Activated naive CD4-positive, alpha-beta T cell treated with anti-CD3 and anti-CD28 coated beads for 36 hours (primary cell): ENCODE results near the gene IQCM. TPM values are rescaled to one million over a fixed set of nuclear protein-coding genes. Genes with fewer than 3 reads are reported as not detected.

ENCODE experiments used
- CTCF ChIA-PET: fragments of 350-600 bp; sonication (Branson Sonifier 250); formaldehyde crosslinking; loops from one replicate; lab custom pipeline; 2021; ENCODE audit warnings: antibody characterized with exemption; lab: Charles Lee
- DNase-seq: peaks from one replicate; pipeline ENCODE4 v3.0.0-alpha.2; 2020
- H3K27ac Mint-ChIP-seq: one replicate; pipeline ENCODE4 v1.8.0; 2021; ENCODE audit warnings: mild to moderate bottlenecking, mixed read lengths
- H3K27me3 Mint-ChIP-seq: one replicate; pipeline ENCODE4 v1.8.0; 2021; ENCODE audit warnings: low read depth, mixed read lengths
- H3K36me3 Mint-ChIP-seq: one replicate; pipeline ENCODE4 v1.8.0; 2021; ENCODE audit warnings: low read depth, mixed read lengths
- H3K4me1 Mint-ChIP-seq: one replicate; pipeline ENCODE4 v1.8.0; 2021; ENCODE audit warnings: low read depth, mixed read lengths
- H3K4me3 Mint-ChIP-seq: one replicate; pipeline ENCODE4 v1.8.0; 2021; ENCODE audit warnings: mild to moderate bottlenecking, moderate library complexity, mixed read lengths
- H3K9me3 Mint-ChIP-seq: one replicate; pipeline ENCODE4 v1.8.0; 2021; ENCODE audit warnings: mixed read lengths
- intact Hi-C: fragments of 100-400 bp; cut with micrococcal nuclease; formaldehyde crosslinking; loops from one replicate; pipeline ENCODE4 v1.15.1; 2023
- total RNA-seq, 2 experiments: library from RNA; stranded (reverse); gene quantifications; one replicate each; pipeline ENCODE4 v1.2.3, GENCODE V29; 2021

The IQCM gene
- total RNA-seq, 2 experiments from 2014 or later = not detected

- Mint-ChIP-seq H3K27me3 (no peaks in the 10 kb centered on the region), H3K27ac (no peak overlapping the region), H3K4me3 (no peak overlapping the region), H3K36me3 (no peaks in the 10 kb centered on the region), H3K4me1 (no peaks in the 10 kb centered on the region), H3K9me3 (peaks cover 14% of the 10 kb centered on the region)
- no peak for DNase-seq
- intact Hi-C loops = no loop called here
- CTCF ChIA-PET = no interaction called here
Measured at GRCh38 chr4:149466446-149466845, 349.2 kb downstream of the IQCM start.

- no peak overlapping the region for H3K27ac Mint-ChIP-seq
- H3K27me3 Mint-ChIP-seq = no peaks in the 10 kb centered on the region
- H3K4me1 Mint-ChIP-seq = no peaks in the 10 kb centered on the region
- no peaks in the 10 kb centered on the region for H3K36me3 Mint-ChIP-seq
- H3K4me3 Mint-ChIP-seq = no peak overlapping the region
- DNase-seq = no peak
- H3K9me3 Mint-ChIP-seq = peaks cover 14% of the 10 kb centered on the region
- intact Hi-C loops = no loop called here
- CTCF ChIA-PET = no interaction called here
Measured at GRCh38 chr4:149465955-149466354, 349.7 kb downstream of the IQCM start.

- Mint-ChIP-seq H3K4me1 (no peaks in the 10 kb centered on the region), H3K27ac (no peak overlapping the region), H3K27me3 (no peaks in the 10 kb centered on the region), H3K4me3 (no peak overlapping the region), H3K9me3 (no peaks in the 10 kb centered on the region), H3K36me3 (no peaks in the 10 kb centered on the region)
- intact Hi-C loops = no loop called here
- DNase-seq = no peak
- CTCF ChIA-PET = no interaction called here
Measured at GRCh38 chr4:149443537-149443936, 372.1 kb downstream of the IQCM start.

- Mint-ChIP-seq H3K9me3 (no peaks in the 10 kb centered on the region), H3K27ac (no peak overlapping the region), H3K27me3 (no peaks in the 10 kb centered on the region), H3K36me3 (no peaks in the 10 kb centered on the region), H3K4me1 (no peaks in the 10 kb centered on the region), H3K4me3 (no peak overlapping the region)
- CTCF ChIA-PET = no interaction called here
- intact Hi-C loops = no loop called here
- DNase-seq = no peak
Measured at GRCh38 chr4:149441338-149441737, 374.3 kb downstream of the IQCM start.

DNA sequence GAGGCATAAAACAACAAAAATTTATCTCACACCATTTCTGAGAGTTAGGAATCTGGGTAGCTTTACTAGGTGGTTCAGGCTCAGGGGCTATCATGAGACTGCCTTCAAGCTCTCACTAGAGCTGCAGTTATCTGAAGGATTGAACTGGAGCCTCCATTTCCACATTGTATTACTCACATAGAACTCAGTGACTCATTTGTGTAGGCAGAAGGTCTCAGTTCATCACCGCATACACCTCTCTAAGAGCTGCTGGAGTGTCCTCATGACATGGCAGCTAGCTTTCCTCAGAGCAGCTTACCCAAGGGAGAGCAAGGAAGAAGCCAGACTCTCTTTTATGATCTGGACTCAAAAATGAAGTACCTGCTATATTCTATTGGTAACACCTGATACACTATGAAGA is 389.2 kb downstream of the IQCM start:
- no peaks in the 10 kb centered on the region for H3K4me1 Mint-ChIP-seq
- no peaks in the 10 kb centered on the region for H3K9me3 Mint-ChIP-seq
- CTCF ChIA-PET = no interaction called here
- no peaks in the 10 kb centered on the region for H3K36me3 Mint-ChIP-seq
- H3K4me3 Mint-ChIP-seq = no peak overlapping the region
- intact Hi-C loops = no loop called here
- no peaks in the 10 kb centered on the region for H3K27me3 Mint-ChIP-seq
- H3K27ac Mint-ChIP-seq = no peak overlapping the region
- DNase-seq = no peak

GRCh38 chr4:149409555-149409962 is 406.1 kb downstream of the IQCM start:
- no peak overlapping the region for H3K27ac Mint-ChIP-seq
- CTCF ChIA-PET = no interaction called here
- H3K9me3 Mint-ChIP-seq = peaks cover 4% of the 10 kb centered on the region
- H3K36me3 Mint-ChIP-seq = no peaks in the 10 kb centered on the region
- intact Hi-C loops = no loop called here
- no peaks in the 10 kb centered on the region for H3K27me3 Mint-ChIP-seq
- H3K4me3 Mint-ChIP-seq = no peak overlapping the region
- no peak for DNase-seq
- no peaks in the 10 kb centered on the region for H3K4me1 Mint-ChIP-seq

DNA sequence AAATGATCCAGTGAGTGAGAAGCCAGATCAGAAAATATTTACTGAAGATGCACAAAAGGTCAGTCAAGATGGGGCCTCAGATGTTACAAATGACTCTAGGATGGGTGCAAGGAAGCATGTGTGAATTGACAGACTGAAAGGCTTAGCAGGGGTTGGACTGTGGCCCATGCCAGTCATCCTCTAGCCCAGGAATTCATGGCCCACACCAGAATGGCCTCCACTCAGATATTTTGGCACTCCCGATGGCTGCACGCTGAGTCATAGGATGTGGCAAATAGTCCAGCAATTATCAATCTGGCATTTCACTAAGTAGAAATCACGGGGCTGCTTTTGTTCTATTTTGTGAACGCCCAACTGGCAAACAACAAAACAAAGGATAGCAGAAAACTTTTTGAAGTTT is 406.5 kb downstream of the IQCM start:
- no peak for DNase-seq
- CTCF ChIA-PET = no interaction called here
- Mint-ChIP-seq H3K4me3 (no peak overlapping the region), H3K4me1 (no peaks in the 10 kb centered on the region), H3K27ac (no peak overlapping the region), H3K27me3 (no peaks in the 10 kb centered on the region), H3K36me3 (no peaks in the 10 kb centered on the region), H3K9me3 (peaks cover 4% of the 10 kb centered on the region)
- intact Hi-C loops = no loop called here

DNA sequence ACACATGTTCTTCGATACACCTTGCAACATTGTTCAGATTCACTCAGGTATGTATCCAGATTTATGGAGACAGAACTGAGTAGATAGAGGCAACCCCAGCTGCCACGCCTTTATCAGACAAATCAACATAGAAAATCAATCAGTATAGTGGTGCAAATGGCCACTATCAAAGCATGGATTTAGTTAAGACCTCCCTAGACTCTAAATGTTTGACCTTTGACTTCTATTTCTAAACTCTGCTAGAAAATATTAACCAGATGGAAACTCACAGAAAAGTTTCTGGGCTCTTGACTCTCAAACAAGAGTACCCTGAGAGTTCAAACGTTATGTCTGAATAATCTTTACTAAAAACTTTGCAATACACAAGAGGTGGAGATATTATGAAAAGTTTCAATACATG is 411.5 kb downstream of the IQCM start:
- intact Hi-C loops = no loop called here
- no peak for DNase-seq
- Mint-ChIP-seq H3K4me3 (no peak overlapping the region), H3K36me3 (no peaks in the 10 kb centered on the region), H3K4me1 (no peaks in the 10 kb centered on the region), H3K27me3 (no peaks in the 10 kb centered on the region), H3K27ac (no peak overlapping the region), H3K9me3 (peaks cover 4% of the 10 kb centered on the region)
- CTCF ChIA-PET = no interaction called here

GRCh38 chr4:149403081-149403480 is 412.6 kb downstream of the IQCM start:
- CTCF ChIA-PET = no interaction called here
- Mint-ChIP-seq H3K27me3 (no peaks in the 10 kb centered on the region), H3K4me1 (no peaks in the 10 kb centered on the region), H3K9me3 (peaks cover 4% of the 10 kb centered on the region), H3K27ac (no peak overlapping the region), H3K4me3 (no peak overlapping the region), H3K36me3 (no peaks in the 10 kb centered on the region)
- intact Hi-C loops = no loop called here
- DNase-seq = no peak

DNA sequence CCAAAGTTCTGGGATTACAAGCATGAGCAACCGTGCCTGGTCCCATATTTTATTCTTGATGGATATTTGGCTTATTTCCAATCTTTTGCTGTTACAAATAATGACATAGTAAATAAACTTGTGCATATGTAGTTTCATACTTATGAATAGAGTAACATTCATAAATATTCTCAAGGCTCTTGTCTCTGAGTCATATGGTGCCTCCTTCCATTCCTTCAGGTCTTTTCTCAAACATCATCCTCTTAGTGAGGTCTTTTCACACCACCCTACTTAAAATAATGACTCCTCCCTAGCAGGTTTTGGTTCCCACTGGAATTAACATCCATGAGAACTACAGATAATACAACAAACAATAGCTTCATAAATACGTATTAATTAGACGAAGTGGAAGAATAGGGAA is 416.6 kb downstream of the IQCM start:
- DNase-seq = no peak
- no peaks in the 10 kb centered on the region for H3K4me1 Mint-ChIP-seq
- H3K36me3 Mint-ChIP-seq = no peaks in the 10 kb centered on the region
- H3K9me3 Mint-ChIP-seq = peaks cover 6% of the 10 kb centered on the region
- no peaks in the 10 kb centered on the region for H3K27me3 Mint-ChIP-seq
- no peak overlapping the region for H3K27ac Mint-ChIP-seq
- intact Hi-C loops = no loop called here
- CTCF ChIA-PET = interaction anchor here (0.7 kb wide), 1 partner anchor 51 kb away, joined by 3 read pairs; no protein-coding TSS in a partner anchor
- no peak overlapping the region for H3K4me3 Mint-ChIP-seq

DNA sequence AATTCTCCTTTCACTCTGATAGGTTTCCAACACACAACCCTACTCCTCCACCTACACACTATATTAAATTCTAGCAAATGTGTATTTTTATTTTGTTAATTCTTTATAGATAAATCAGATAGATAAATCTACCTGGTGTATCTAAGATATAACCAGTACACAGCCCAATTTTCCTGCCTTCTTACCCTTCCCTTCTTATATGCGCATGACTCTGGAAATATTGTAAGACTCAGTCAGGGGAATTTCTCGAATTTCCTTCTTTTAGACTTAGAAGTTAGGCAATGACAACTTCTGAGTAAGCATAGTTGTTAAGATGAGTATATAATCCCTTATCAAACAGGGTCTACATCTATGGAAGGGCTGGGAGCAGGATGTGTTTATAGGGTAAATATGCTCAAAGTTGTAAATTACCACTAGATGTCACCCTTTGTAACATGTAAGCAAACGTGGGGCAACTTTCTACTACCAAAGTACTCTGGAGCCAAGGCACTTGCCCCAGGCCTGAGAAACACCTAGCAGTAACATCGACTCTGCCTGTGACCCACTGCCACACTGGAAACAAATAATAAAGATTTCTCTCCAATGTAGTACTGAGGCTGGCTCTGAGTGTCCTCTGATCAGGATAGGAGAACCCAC is 444.7 kb downstream of the IQCM start:
- Mint-ChIP-seq H3K4me1 (no peaks in the 10 kb centered on the region), H3K27ac (no peak overlapping the region), H3K36me3 (no peaks in the 10 kb centered on the region), H3K9me3 (no peaks in the 10 kb centered on the region), H3K27me3 (peaks cover 3% of the 10 kb centered on the region), H3K4me3 (no peak overlapping the region)
- intact Hi-C loops = loop anchor here (2.0 kb wide), 1 partner anchor 526 kb away; no protein-coding TSS in a partner anchor
- DNase-seq = no peak
- CTCF ChIA-PET = no interaction called here

DNA sequence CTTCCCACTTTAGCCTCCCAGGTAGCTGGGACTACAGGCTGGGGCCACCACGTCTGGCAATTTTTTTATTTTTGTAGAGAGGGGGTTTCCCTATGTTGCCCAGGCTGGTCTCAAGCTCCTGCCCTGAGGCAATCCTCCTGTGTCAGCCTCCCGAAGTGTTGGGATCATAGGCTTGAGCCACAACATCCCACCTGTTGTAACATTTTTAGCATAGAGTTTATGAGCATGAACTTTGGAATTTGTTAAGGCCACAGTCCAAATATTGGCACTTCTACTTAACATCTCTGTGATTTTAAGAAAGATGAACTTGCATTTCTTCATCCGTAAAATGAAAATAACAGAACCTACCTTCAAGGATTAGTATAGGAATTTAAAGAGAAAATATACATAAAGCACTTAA is 445.6 kb downstream of the IQCM start:
- CTCF ChIA-PET = no interaction called here
- intact Hi-C loops = loop anchor here (2.0 kb wide), 1 partner anchor 527 kb away; no protein-coding TSS in a partner anchor
- H3K4me1 Mint-ChIP-seq = no peaks in the 10 kb centered on the region
- peaks cover 3% of the 10 kb centered on the region for H3K27me3 Mint-ChIP-seq
- H3K4me3 Mint-ChIP-seq = no peak overlapping the region
- H3K27ac Mint-ChIP-seq = no peak overlapping the region
- no peak for DNase-seq
- no peaks in the 10 kb centered on the region for H3K9me3 Mint-ChIP-seq
- H3K36me3 Mint-ChIP-seq = no peaks in the 10 kb centered on the region

DNA sequence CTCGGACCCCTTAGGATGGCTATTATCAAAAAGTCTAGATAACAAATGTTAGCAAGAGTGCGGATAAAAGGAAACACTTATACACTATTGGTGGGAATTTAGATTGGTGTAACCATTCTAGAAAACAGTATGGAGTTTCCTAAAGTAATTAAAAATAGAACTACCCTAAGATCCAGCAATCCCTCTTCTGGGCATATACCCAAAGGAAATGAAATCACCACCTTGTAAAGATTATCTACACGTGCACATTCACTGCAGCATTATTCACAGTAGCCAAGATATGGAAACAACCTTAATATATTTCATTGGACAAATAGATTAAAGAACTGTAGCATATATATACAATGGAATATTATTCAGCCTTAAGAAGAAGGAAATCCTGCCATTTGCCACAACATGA is 462.4 kb downstream of the IQCM start:
- intact Hi-C loops = no loop called here
- no peaks in the 10 kb centered on the region for H3K36me3 Mint-ChIP-seq

More for the DNA sequence above, 462.4 kb downstream of the IQCM start:
- Mint-ChIP-seq H3K9me3 (peaks cover 8% of the 10 kb centered on the region), H3K4me3 (no peak overlapping the region), H3K27ac (no peak overlapping the region), H3K4me1 (no peaks in the 10 kb centered on the region), H3K27me3 (no peaks in the 10 kb centered on the region)
- CTCF ChIA-PET = no interaction called here
- DNase-seq = no peak
